Duodenal mucosa (tissue), 2 donors: ENCODE data around the gene MYRF.

Experiments used
- H3K27ac ChIP-seq: one replicate; pipeline ENCODE4 v1.7.0; 2013; ENCODE audit warnings: low read depth, low read length
- H3K27me3 ChIP-seq, 2 donors: one replicate each; pipeline ENCODE4 v1.7.0; 2013; ENCODE audit warnings: low read length in 2 of 2, control low read depth in 1 of 2; ENCODE audit not compliant: insufficient read depth in 2 of 2, control insufficient read depth in 1 of 2
- H3K36me3 ChIP-seq, 2 donors: one replicate each; pipeline ENCODE4 v1.7.0; 2013; ENCODE audit warnings: low read length in 2 of 2, control low read depth in 1 of 2; ENCODE audit not compliant: insufficient read depth in 2 of 2, control insufficient read depth in 1 of 2
- H3K4me1 ChIP-seq, 2 donors: one replicate each; pipeline ENCODE4 v1.7.0; 2013; ENCODE audit warnings: low read length in 2 of 2, control low read depth in 1 of 2; ENCODE audit not compliant: insufficient read depth in 2 of 2, control insufficient read depth in 1 of 2
- H3K4me3 ChIP-seq, 2 donors: one replicate each; pipeline ENCODE4 v1.7.0; 2013; ENCODE audit warnings: low read length in 2 of 2, low read depth in 1 of 2
- H3K9ac ChIP-seq, 2 donors: one replicate each; pipeline ENCODE4 v1.7.0; 2013; ENCODE audit warnings: low read length in 2 of 2, low read depth in 1 of 2
- H3K9me3 ChIP-seq, 2 donors: one replicate each; pipeline ENCODE4 v1.7.0; 2013; ENCODE audit warnings: low read length in 2 of 2, control low read depth in 1 of 2; ENCODE audit not compliant: control insufficient read depth in 1 of 2

MYRF gene

GRCh38 chr11:61837411-61838005 lies 85.1 kb downstream of the MYRF start:
- no peaks in the 10 kb centered on the region for H3K9me3 ChIP-seq
- no peak overlapping the region for H3K9ac ChIP-seq
- no peak overlapping the region for H3K27ac ChIP-seq
- H3K4me3 ChIP-seq = no peak overlapping the region
- H3K27me3 ChIP-seq = no peaks in the 10 kb centered on the region
- H3K4me1 ChIP-seq = peaks cover 21 to 24% of the 10 kb centered on the region in 2 donors
- peaks cover 0 to 41% of the 10 kb centered on the region in 2 donors for H3K36me3 ChIP-seq
